Mammary epithelial cell (primary cell): ENCODE measurements around the gene NRN1.
"Not testable (repeated sequence)": the region's sequence is repeated elsewhere in the genome, so short reads cannot be mapped to it uniquely, and the experiment has no call there.

Experiments
- EZH2 ChIP-seq: IDR thresholded peaks from 2 replicates; pipeline ENCODE4 v1.6.1; 2012; ENCODE audit warnings: low read length, inconsistent platforms, borderline replicate concordance
- TF ChIP-seq, protein P1 (sequence below), 2 donors: IDR thresholded peaks in 1 of 2; conservative IDR thresholded peaks in 1 of 2; 2 replicates each; pipeline ENCODE4 v1.5.1; 2011 to 2012; ENCODE audit warnings: inconsistent platforms in 2 of 2, low read length in 2 of 2, mild to moderate bottlenecking in 2 of 2, control low read depth in 1 of 2, low read depth in 1 of 2; ENCODE audit not compliant: insufficient read depth in 1 of 2; ENCODE audit errors: extremely low read depth in 1 of 2

DNA sequence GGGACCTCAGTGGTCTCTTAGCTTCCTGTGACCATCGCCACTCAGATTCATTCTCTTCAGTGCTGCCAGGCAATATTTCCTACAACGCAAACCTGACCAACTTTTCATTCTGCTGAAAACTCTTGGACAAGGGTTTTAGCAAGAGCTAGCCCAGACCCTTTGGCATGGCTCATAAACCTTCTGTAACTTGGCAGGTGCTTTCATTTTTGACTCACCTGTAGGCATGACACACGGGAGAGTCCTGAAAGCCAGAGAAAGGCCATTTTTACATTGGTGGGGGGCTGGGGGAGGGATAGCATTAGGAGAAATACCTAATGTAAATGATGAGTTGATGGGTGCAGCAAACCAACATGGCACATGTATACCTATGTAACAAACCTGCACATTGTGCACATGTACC is 38.7 kb downstream of the NRN1 start:
- TF ChIP-seq, protein P1, sequence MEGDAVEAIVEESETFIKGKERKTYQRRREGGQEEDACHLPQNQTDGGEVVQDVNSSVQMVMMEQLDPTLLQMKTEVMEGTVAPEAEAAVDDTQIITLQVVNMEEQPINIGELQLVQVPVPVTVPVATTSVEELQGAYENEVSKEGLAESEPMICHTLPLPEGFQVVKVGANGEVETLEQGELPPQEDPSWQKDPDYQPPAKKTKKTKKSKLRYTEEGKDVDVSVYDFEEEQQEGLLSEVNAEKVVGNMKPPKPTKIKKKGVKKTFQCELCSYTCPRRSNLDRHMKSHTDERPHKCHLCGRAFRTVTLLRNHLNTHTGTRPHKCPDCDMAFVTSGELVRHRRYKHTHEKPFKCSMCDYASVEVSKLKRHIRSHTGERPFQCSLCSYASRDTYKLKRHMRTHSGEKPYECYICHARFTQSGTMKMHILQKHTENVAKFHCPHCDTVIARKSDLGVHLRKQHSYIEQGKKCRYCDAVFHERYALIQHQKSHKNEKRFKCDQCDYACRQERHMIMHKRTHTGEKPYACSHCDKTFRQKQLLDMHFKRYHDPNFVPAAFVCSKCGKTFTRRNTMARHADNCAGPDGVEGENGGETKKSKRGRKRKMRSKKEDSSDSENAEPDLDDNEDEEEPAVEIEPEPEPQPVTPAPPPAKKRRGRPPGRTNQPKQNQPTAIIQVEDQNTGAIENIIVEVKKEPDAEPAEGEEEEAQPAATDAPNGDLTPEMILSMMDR (conservative IDR thresholded peaks at IDR 0.05 in 1 of 2, IDR thresholded peaks at IDR 0.05 in 1 of 2; ENCODE audit: extremely low read depth in 1 of 2, insufficient read depth in 1 of 2, low read depth in 1 of 2, low read length in 2 of 2): not testable (repeated sequence)
- TF ChIP-seq EZH2: not testable (repeated sequence)
